Stimulated activated CD4-positive, alpha-beta T cell treated with anti-CD3 and anti-CD28 coated beads, TNF-alpha, amount 100 ng/mL, for 24 hours (primary cell): ENCODE measurements around the gene PTPRN2.
"Not testable (repeated sequence)": the region's sequence is repeated elsewhere in the genome, so short reads cannot be mapped to it uniquely, and the experiment has no call there.

Source experiments
- DNase-seq, 3 experiments: peaks; one replicate each; pipeline ENCODE4 v3.0.0-alpha.2; 2020; ENCODE audit warnings: low read depth in 3 of 3

PTPRN2 gene

GRCh38 chr7:158350166-158350900, 237.3 kb downstream of the PTPRN2 start:
- DNase-seq, result no peak

- no peak for DNase-seq
Observed at GRCh38 chr7:158348446-158348845, 239.2 kb downstream of the PTPRN2 start.

GRCh38 chr7:158348039-158348438, 239.6 kb downstream of the PTPRN2 start:
- not testable (repeated sequence) for DNase-seq

GRCh38 chr7:158345731-158346130, 241.9 kb downstream of the PTPRN2 start:
- no peak for DNase-seq

- no peak for DNase-seq
Observed at GRCh38 chr7:158344706-158345300, 242.8 kb downstream of the PTPRN2 start.

GRCh38 chr7:158343936-158344455, 243.6 kb downstream of the PTPRN2 start:
- DNase-seq, result no peak

GRCh38 chr7:158343526-158343925, 244.1 kb downstream of the PTPRN2 start:
- no peak for DNase-seq

GRCh38 chr7:158341097-158341496, 246.5 kb downstream of the PTPRN2 start:
- DNase-seq, result not testable (repeated sequence)

GRCh38 chr7:158336952-158337351, 250.7 kb downstream of the PTPRN2 start:
- DNase-seq, result not testable (repeated sequence)

GRCh38 chr7:158332516-158332915, 255.1 kb downstream of the PTPRN2 start:
- not testable (repeated sequence) for DNase-seq

GRCh38 chr7:158331826-158332450, 255.7 kb downstream of the PTPRN2 start:
- not testable (repeated sequence) for DNase-seq

GRCh38 chr7:158329686-158330085, 257.9 kb downstream of the PTPRN2 start:
- DNase-seq, result no peak

GRCh38 chr7:158329014-158329610, 258.5 kb downstream of the PTPRN2 start:
- DNase-seq, result no peak

GRCh38 chr7:158328376-158329013, 259.1 kb downstream of the PTPRN2 start:
- no peak for DNase-seq

- DNase-seq, result no peak
Observed at GRCh38 chr7:158327571-158328180, 259.9 kb downstream of the PTPRN2 start.

- DNase-seq, result no peak
Observed at GRCh38 chr7:158327012-158327411, 260.6 kb downstream of the PTPRN2 start.

GRCh38 chr7:158325530-158326381, 261.9 kb downstream of the PTPRN2 start:
- DNase-seq, result no peak

- DNase-seq, result no peak
Observed at GRCh38 chr7:158324397-158325360, 262.9 kb downstream of the PTPRN2 start.

GRCh38 chr7:158323741-158324396, 263.8 kb downstream of the PTPRN2 start:
- DNase-seq, result no peak
